Mesothelial cell of epicardium (in vitro differentiated cells): Measurements from ENCODE around the gene PARD3. TPM values are rescaled to one million over a fixed set of nuclear protein-coding genes. Genes with fewer than 3 reads are reported as not detected.

Experiments used
- DNase-seq, 2 experiments: peaks; one replicate each; pipeline ENCODE4 v3.0.0; 2021; ENCODE audit warnings: low spot score in 2 of 2; ENCODE audit not compliant: unreplicated experiment in 2 of 2
- H3K27ac Mint-ChIP-seq: 2 replicates; pipeline ENCODE4 v1.8.0; 2021; ENCODE audit warnings: mixed read lengths
- H3K27me3 Mint-ChIP-seq: 2 replicates; pipeline ENCODE4 v1.8.0; 2021; ENCODE audit warnings: low read depth, mixed read lengths
- H3K36me3 Mint-ChIP-seq: 2 replicates; pipeline ENCODE4 v1.8.0; 2021; ENCODE audit warnings: mixed read lengths
- H3K4me1 Mint-ChIP-seq: 2 replicates; pipeline ENCODE4 v1.8.0; 2021; ENCODE audit warnings: mixed read lengths
- H3K4me3 Mint-ChIP-seq: 2 replicates; pipeline ENCODE4 v1.8.0; 2021; ENCODE audit warnings: mild to moderate bottlenecking, moderate library complexity, mixed read lengths
- H3K9me3 Mint-ChIP-seq: 2 replicates; pipeline ENCODE4 v1.8.0; 2021; ENCODE audit warnings: mixed read lengths
- total RNA-seq: library from RNA; stranded (reverse); gene quantifications from 3 replicates; pipeline ENCODE4 v1.2.1, GENCODE V29; 2021
- TF ChIP-seq, protein P1 (sequence below): fragments of 200-600 bp; sonication (generic); IDR thresholded peaks from one replicate; pipeline ENCODE4 v1.5.0; 2021; ENCODE audit warnings: antibody characterized with exemption; ENCODE audit not compliant: unreplicated experiment

Gene PARD3
- total RNA-seq, 1 donor from 2014 or later, result 73.2 TPM

DNA sequence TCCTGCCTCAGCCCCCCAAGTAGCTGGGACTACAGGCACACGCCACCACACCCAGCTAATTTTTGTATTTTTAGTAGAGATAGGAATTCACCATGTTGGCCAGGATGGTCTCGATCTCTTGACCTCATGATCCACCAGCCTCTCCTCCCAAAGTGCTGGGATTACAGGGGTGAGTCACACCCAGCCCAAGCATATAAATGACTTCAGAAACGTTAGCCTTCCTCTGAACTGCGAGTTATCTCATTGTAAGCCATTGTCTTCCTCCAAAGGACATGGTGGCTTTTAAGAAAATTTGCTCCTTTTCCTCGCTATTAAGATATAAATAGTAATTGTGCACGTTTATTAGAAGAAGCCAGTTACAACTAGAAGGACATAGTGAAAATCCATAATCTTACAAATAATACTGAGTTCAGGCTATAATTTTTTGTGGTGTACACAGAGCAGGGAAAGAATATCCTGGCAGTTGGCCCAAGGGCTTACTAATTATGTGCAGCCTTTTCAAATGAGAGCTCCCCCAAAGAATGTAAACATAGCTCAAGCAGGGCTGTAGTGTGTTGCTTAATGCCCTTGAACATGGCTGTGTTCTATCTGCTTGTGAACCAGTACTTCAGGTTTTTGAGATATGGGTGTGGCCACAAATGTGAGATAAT lies 495.8 kb downstream of the PARD3 start:
- Mint-ChIP-seq H3K4me1 (peaks cover 58% of the 10 kb centered on the region), H3K27me3 (no peaks in the 10 kb centered on the region), H3K9me3 (no peaks in the 10 kb centered on the region), H3K4me3 (no peak overlapping the region), H3K36me3 (peaks cover 7% of the 10 kb centered on the region), H3K27ac (peak overlapping the region; percentile 90)
- TF ChIP-seq, protein P1, sequence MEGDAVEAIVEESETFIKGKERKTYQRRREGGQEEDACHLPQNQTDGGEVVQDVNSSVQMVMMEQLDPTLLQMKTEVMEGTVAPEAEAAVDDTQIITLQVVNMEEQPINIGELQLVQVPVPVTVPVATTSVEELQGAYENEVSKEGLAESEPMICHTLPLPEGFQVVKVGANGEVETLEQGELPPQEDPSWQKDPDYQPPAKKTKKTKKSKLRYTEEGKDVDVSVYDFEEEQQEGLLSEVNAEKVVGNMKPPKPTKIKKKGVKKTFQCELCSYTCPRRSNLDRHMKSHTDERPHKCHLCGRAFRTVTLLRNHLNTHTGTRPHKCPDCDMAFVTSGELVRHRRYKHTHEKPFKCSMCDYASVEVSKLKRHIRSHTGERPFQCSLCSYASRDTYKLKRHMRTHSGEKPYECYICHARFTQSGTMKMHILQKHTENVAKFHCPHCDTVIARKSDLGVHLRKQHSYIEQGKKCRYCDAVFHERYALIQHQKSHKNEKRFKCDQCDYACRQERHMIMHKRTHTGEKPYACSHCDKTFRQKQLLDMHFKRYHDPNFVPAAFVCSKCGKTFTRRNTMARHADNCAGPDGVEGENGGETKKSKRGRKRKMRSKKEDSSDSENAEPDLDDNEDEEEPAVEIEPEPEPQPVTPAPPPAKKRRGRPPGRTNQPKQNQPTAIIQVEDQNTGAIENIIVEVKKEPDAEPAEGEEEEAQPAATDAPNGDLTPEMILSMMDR, result no peak
- no peak for DNase-seq

GRCh38 chr10:34316154-34316553 lies 498.9 kb downstream of the PARD3 start:
- Mint-ChIP-seq H3K27ac (peak overlapping the region; percentile 85), H3K4me1 (peaks cover 59% of the 10 kb centered on the region), H3K9me3 (no peaks in the 10 kb centered on the region), H3K4me3 (no peak overlapping the region), H3K27me3 (no peaks in the 10 kb centered on the region), H3K36me3 (peaks cover 11% of the 10 kb centered on the region)
- TF ChIP-seq, protein P1, result no peak
- no peak for DNase-seq

- Mint-ChIP-seq H3K9me3 (no peaks in the 10 kb centered on the region), H3K4me1 (peaks cover 46% of the 10 kb centered on the region), H3K36me3 (peaks cover 11% of the 10 kb centered on the region), H3K4me3 (no peak overlapping the region), H3K27ac (no peak overlapping the region), H3K27me3 (no peaks in the 10 kb centered on the region)
- TF ChIP-seq, protein P1, result no peak
- DNase-seq, result no peak
These were observed 500.6 kb downstream of the PARD3 start for GRCh38 chr10:34314457-34314856.

DNA sequence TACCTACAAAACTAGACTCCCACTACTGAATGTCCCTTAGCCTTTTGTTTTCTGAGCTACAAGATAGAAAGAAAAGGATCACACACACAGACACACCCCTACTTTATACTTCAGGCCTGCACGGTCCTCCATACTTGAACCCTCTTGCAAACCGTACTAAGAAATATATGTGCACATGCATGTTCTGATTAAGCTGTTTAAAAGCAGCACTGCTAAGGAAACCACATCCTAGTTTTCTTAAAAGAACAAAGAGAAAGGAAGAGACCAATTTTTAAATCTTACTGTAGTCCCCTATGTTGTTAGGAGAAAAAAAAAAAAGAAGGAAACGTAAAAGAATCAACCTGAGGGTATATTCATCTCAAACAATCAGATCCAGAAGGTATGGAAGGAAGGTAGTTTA lies 501.2 kb downstream of the PARD3 start:
- Mint-ChIP-seq H3K27me3 (no peaks in the 10 kb centered on the region), H3K4me1 (peaks cover 41% of the 10 kb centered on the region), H3K4me3 (no peak overlapping the region), H3K9me3 (peaks cover 2% of the 10 kb centered on the region), H3K27ac (peak overlapping the region; percentile 51), H3K36me3 (peaks cover 13% of the 10 kb centered on the region)
- TF ChIP-seq, protein P1, result no peak
- DNase-seq, result no peak

DNA sequence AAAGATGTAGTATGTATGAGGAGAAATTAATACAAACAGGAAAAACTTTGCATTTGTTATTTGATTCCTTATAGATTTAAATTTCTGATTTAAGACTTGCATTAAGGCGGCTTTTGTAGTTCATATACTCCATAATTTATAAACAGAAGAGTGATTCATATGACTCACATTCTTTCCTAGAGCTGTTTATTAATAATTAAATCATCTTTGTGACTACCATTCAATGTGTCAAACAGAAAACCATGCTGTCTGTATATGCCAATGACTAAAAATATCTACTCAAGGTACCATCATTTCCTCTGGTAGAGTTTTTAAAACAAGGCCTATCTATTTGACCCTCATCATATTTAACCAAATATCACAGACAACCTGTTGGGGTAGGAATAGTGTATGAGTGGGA lies 501.7 kb downstream of the PARD3 start:
- Mint-ChIP-seq H3K27me3 (no peaks in the 10 kb centered on the region), H3K4me1 (peaks cover 40% of the 10 kb centered on the region), H3K27ac (peak overlapping the region; percentile 51), H3K9me3 (peaks cover 3% of the 10 kb centered on the region), H3K4me3 (no peak overlapping the region), H3K36me3 (peaks cover 18% of the 10 kb centered on the region)
- TF ChIP-seq, protein P1, result no peak
- DNase-seq, result no peak
